Common myeloid progenitor, CD34-positive (primary cell): Measurements from ENCODE around the gene SORBS2.
A peak's percentile ranks its signal among the peaks of the same experiment; 100 is the strongest.

Experiments used
- CTCF ChIA-PET: fragments of 350-600 bp; sonication (Branson Sonifier 250); formaldehyde crosslinking; loops from one replicate; lab custom pipeline; 2021; ENCODE audit warnings: antibody characterized with exemption; lab: Charles Lee
- POLR2A ChIA-PET: fragments of 350-600 bp; sonication (Branson Sonifier 250); formaldehyde crosslinking; loops from one replicate; lab custom pipeline; 2021; ENCODE audit warnings: antibody characterized with exemption; lab: Charles Lee
- DNase-seq, 3 donors: peaks; one replicate each; pipeline versions ENCODE4 v3.0.0 to v3.0.0-alpha.2; 2013
- H3K27ac ChIP-seq, 2 experiments: 1 replicate in 1 of 2; 2 replicates in 1 of 2; pipeline ENCODE4 v1.7.0; 2013; ENCODE audit warnings: inconsistent platforms in 2 of 2, low read length in 2 of 2, mild to moderate bottlenecking in 2 of 2, low read depth in 1 of 2, moderate library complexity in 1 of 2; ENCODE audit not compliant: severe bottlenecking in 2 of 2, insufficient read depth in 1 of 2, poor library complexity in 1 of 2
- H3K27me3 ChIP-seq, 5 experiments: replicated peaks in 2 of 5; 1 replicate in 3 of 5; 2 replicates in 2 of 5; pipeline versions ENCODE4 v1.6.1 to v1.7.0; 2013; ENCODE audit warnings: low read length in 4 of 5, mild to moderate bottlenecking in 2 of 5, moderate library complexity in 2 of 5, inconsistent platforms in 1 of 5; ENCODE audit not compliant: insufficient read depth in 5 of 5, control insufficient read depth in 4 of 5
- H3K36me3 ChIP-seq, 4 experiments: 1 replicate in 2 of 4; 2 replicates in 2 of 4; pipeline versions ENCODE4 v1.6.1 to v1.7.0; 2013; ENCODE audit warnings: low read length in 3 of 4, control low read depth in 1 of 4, mild to moderate bottlenecking in 1 of 4; ENCODE audit not compliant: control insufficient read depth in 4 of 4, insufficient read depth in 4 of 4
- H3K4me1 ChIP-seq, 4 experiments: 1 replicate in 3 of 4; 2 replicates in 1 of 4; pipeline versions ENCODE4 v1.6.1 to v1.7.1; 2013; ENCODE audit warnings: low read length in 3 of 4, mild to moderate bottlenecking in 3 of 4, control low read depth in 1 of 4, inconsistent platforms in 1 of 4, moderate library complexity in 1 of 4; ENCODE audit not compliant: control insufficient read depth in 4 of 4, insufficient read depth in 4 of 4; ENCODE audit errors: control extremely low read depth in 1 of 4
- H3K4me3 ChIP-seq, 7 experiments: 1 replicate in 4 of 7; 2 replicates in 3 of 7; pipeline versions ENCODE4 v1.5.1 to v1.7.0; 2013; ENCODE audit warnings: mild to moderate bottlenecking in 7 of 7, low read length in 6 of 7, moderate library complexity in 6 of 7, inconsistent platforms in 2 of 7, low read depth in 2 of 7, control low read depth in 1 of 7; ENCODE audit not compliant: insufficient read depth in 4 of 7, control insufficient read depth in 1 of 7; ENCODE audit errors: extremely low read depth in 1 of 7
- H3K9me3 ChIP-seq, 5 experiments: 1 replicate in 4 of 5; 2 replicates in 1 of 5; pipeline versions ENCODE4 v1.6.1 to v1.7.1; 2013; ENCODE audit warnings: low read length in 4 of 5, mild to moderate bottlenecking in 2 of 5, inconsistent platforms in 1 of 5, low read depth in 1 of 5, moderate library complexity in 1 of 5; ENCODE audit not compliant: control insufficient read depth in 4 of 5, insufficient read depth in 2 of 5; ENCODE audit errors: control extremely low read depth in 1 of 5
- WGBS: methylation state at CpG from one replicate; pipeline ENCODE4 v1.1.5; 2013; ENCODE audit not compliant: insufficient coverage; 5-methylcytosine and 5-hydroxymethylcytosine counted together

SORBS2 gene

GRCh38 chr4:185587030-185587426 lies 225.0 kb downstream of the SORBS2 start:
- peaks cover 25 to 88% (median 31%) of the 10 kb centered on the region in 5 experiments for H3K27me3 ChIP-seq
- 5% methylated on average over 3 of the region's 6 CpGs for WGBS
- peak overlapping the region in 1 of 7 experiments; percentile 16 for H3K4me3 ChIP-seq
- H3K9me3 ChIP-seq: no peaks in the 10 kb centered on the region
- ChIA-PET CTCF (interaction anchor here (0.8 to 2.1 kb wide), 2 partner anchors 11 to 114 kb away, joined by 3 to 8 read pairs; no protein-coding TSS in a partner anchor), POLR2A (no interaction called here)
- DNase-seq: no peak
- peaks cover 0 to 12% (median 4%) of the 10 kb centered on the region in 4 experiments for H3K4me1 ChIP-seq
- no peaks in the 10 kb centered on the region for H3K36me3 ChIP-seq
- H3K27ac ChIP-seq: no peak overlapping the region

- H3K4me1 ChIP-seq: peaks cover 0 to 12% (median 4%) of the 10 kb centered on the region in 4 experiments
- ChIA-PET POLR2A (no interaction called here), CTCF (no interaction called here)
- H3K36me3 ChIP-seq: no peaks in the 10 kb centered on the region
- WGBS: 100% methylated on average over 1 of the region's 1 CpG
- no peak for DNase-seq
- H3K9me3 ChIP-seq: no peaks in the 10 kb centered on the region
- H3K27me3 ChIP-seq: peaks cover 23 to 82% (median 34%) of the 10 kb centered on the region in 5 experiments
- no peak overlapping the region for H3K27ac ChIP-seq
- no peak overlapping the region for H3K4me3 ChIP-seq
These were observed 226.8 kb downstream of the SORBS2 start for GRCh38 chr4:185585211-185585610.

- no peaks in the 10 kb centered on the region for H3K9me3 ChIP-seq
- H3K27me3 ChIP-seq: peaks cover 19 to 75% (median 27%) of the 10 kb centered on the region in 5 experiments
- ChIA-PET POLR2A (no interaction called here), CTCF (interaction anchor here (1.4 kb wide), 1 partner anchor 14 kb away, joined by 3 read pairs; no protein-coding TSS in a partner anchor)
- peaks cover 0 to 12% (median 4%) of the 10 kb centered on the region in 4 experiments for H3K4me1 ChIP-seq
- H3K27ac ChIP-seq: no peak overlapping the region
- WGBS: no CpG with 5 or more reads among the region's 1 CpG
- H3K36me3 ChIP-seq: no peaks in the 10 kb centered on the region
- DNase-seq: no peak
- H3K4me3 ChIP-seq: no peak overlapping the region
These were observed 228.2 kb downstream of the SORBS2 start for GRCh38 chr4:185583813-185584212.

GRCh38 chr4:185582651-185583400 lies 229.2 kb downstream of the SORBS2 start:
- H3K9me3 ChIP-seq: peaks cover 0 to 5% (median 0%) of the 10 kb centered on the region in 5 experiments
- no peaks in the 10 kb centered on the region for H3K36me3 ChIP-seq
- POLR2A ChIA-PET: no interaction called here
- CTCF ChIA-PET: interaction anchor here (1.3 to 1.4 kb wide), 3 partner anchors 10 to 28 kb away, joined by 3 read pairs; no protein-coding TSS in a partner anchor
- H3K27me3 ChIP-seq: peaks cover 20 to 73% (median 22%) of the 10 kb centered on the region in 5 experiments
- H3K27ac ChIP-seq: no peak overlapping the region
- no peak overlapping the region for H3K4me3 ChIP-seq
- no peak for DNase-seq
- WGBS: 78% methylated on average over 5 of the region's 7 CpGs
- peaks cover 0 to 10% (median 3%) of the 10 kb centered on the region in 4 experiments for H3K4me1 ChIP-seq

GRCh38 chr4:185580699-185581098 lies 231.3 kb downstream of the SORBS2 start:
- H3K4me1 ChIP-seq: no peaks in the 10 kb centered on the region
- peaks cover 0 to 5% (median 0%) of the 10 kb centered on the region in 5 experiments for H3K9me3 ChIP-seq
- no peak for DNase-seq
- H3K27ac ChIP-seq: no peak overlapping the region
- no peak overlapping the region for H3K4me3 ChIP-seq
- WGBS: 93% methylated on average over 12 of the region's 12 CpGs
- no peaks in the 10 kb centered on the region for H3K36me3 ChIP-seq
- POLR2A ChIA-PET: no interaction called here
- peaks cover 9 to 66% (median 22%) of the 10 kb centered on the region in 5 experiments for H3K27me3 ChIP-seq
- CTCF ChIA-PET: no interaction called here

GRCh38 chr4:185578284-185578683 lies 233.7 kb downstream of the SORBS2 start:
- POLR2A ChIA-PET: no interaction called here
- peaks cover 2 to 53% (median 22%) of the 10 kb centered on the region in 5 experiments for H3K27me3 ChIP-seq
- no peaks in the 10 kb centered on the region for H3K36me3 ChIP-seq
- H3K4me3 ChIP-seq: no peak overlapping the region
- CTCF ChIA-PET: no interaction called here
- DNase-seq: no peak
- WGBS: 87% methylated on average over 3 of the region's 3 CpGs
- H3K9me3 ChIP-seq: peaks cover 0 to 5% (median 0%) of the 10 kb centered on the region in 5 experiments
- no peak overlapping the region for H3K27ac ChIP-seq
- no peaks in the 10 kb centered on the region for H3K4me1 ChIP-seq
